B cell (primary cell): ENCODE results near the gene NPAS3. TPM values are rescaled to one million over a fixed set of nuclear protein-coding genes. Genes with fewer than 3 reads are reported as not detected.

Experiments
- ATAC-seq: fragments of 200-7000 bp; cut with Tn5 transposase; one replicate; pipeline ENCODE4 v1.10.0; 2021; ENCODE audit warnings: low read depth, mild to moderate bottlenecking, moderate number of reproducible peaks, moderate library complexity
- CTCF ChIA-PET: fragments of 350-600 bp; sonication (Branson Sonifier 250); formaldehyde crosslinking; loops from one replicate; lab custom pipeline; 2021; ENCODE audit warnings: antibody characterized with exemption, inconsistent platforms; lab: Charles Lee
- POLR2A ChIA-PET: fragments of 350-600 bp; sonication (Branson Sonifier 250); formaldehyde crosslinking; loops from one replicate; lab custom pipeline; 2021; ENCODE audit warnings: antibody characterized with exemption; lab: Charles Lee
- DNase-seq: peaks from one replicate; pipeline ENCODE4 v3.0.0; 2013
- H2AFZ ChIP-seq: 2 replicates; pipeline ENCODE4 v1.6.1; 2012; ENCODE audit warnings: mild to moderate bottlenecking, low read depth, low read length; ENCODE audit not compliant: insufficient read depth, poor library complexity, severe bottlenecking
- H3K27ac ChIP-seq, 2 donors: 1 replicate in 1 of 2; 2 replicates in 1 of 2; pipeline ENCODE4 v1.5.1; 2012 to 2013; ENCODE audit warnings: low read length in 2 of 2, mild to moderate bottlenecking in 2 of 2, moderate library complexity in 1 of 2
- H3K27me3 ChIP-seq, 4 experiments: fragments of 200-600 bp in 1 of 4; sonication (generic) in 1 of 4; replicated peaks in 1 of 4; 1 replicate in 2 of 4; 2 replicates in 2 of 4; pipeline versions ENCODE4 v1.6.1 to v1.7.0; 2013 to 2016; ENCODE audit warnings: low read length in 3 of 4, mild to moderate bottlenecking in 2 of 4, mixed read lengths in 1 of 4, moderate library complexity in 1 of 4; ENCODE audit not compliant: insufficient read depth in 4 of 4, control insufficient read depth in 3 of 4; ENCODE audit errors: control extremely low read depth in 1 of 4
- H3K36me3 ChIP-seq, 2 experiments: replicated peaks in 1 of 2; 1 replicate in 1 of 2; 2 replicates in 1 of 2; pipeline versions ENCODE4 v1.6.1 to v1.7.1; 2013; ENCODE audit warnings: low read length in 1 of 2; ENCODE audit not compliant: insufficient read depth in 2 of 2, control insufficient read depth in 1 of 2; ENCODE audit errors: control extremely low read depth in 1 of 2, extremely low read depth in 1 of 2
- H3K4me1 ChIP-seq, 2 donors: fragments of 200-600 bp in 1 of 2; sonication (generic) in 1 of 2; 1 replicate in 1 of 2; 2 replicates in 1 of 2; pipeline versions ENCODE4 v1.5.1 to v1.6.1; 2013 to 2017; ENCODE audit warnings: low read length in 2 of 2; ENCODE audit not compliant: control insufficient read depth in 2 of 2, insufficient read depth in 2 of 2
- H3K4me2 ChIP-seq: replicated peaks from 2 replicates; pipeline ENCODE3; 2012; ENCODE audit warnings: mild to moderate bottlenecking, low read depth, low read length; ENCODE audit not compliant: poor library complexity, severe bottlenecking
- H3K4me3 ChIP-seq, 5 experiments: fragments of 200-600 bp in 1 of 5; sonication (generic) in 1 of 5; 1 replicate in 3 of 5; 2 replicates in 2 of 5; pipeline versions ENCODE4 v1.5.1 to v1.7.0; 2011 to 2016; ENCODE audit warnings: low read length in 4 of 5, mild to moderate bottlenecking in 4 of 5, low read depth in 2 of 5, control low read depth in 1 of 5, moderate library complexity in 1 of 5; ENCODE audit not compliant: insufficient read depth in 1 of 5; ENCODE audit errors: control extremely low read depth in 1 of 5, extremely low read depth in 1 of 5
- H3K79me2 ChIP-seq: fragments of 200-600 bp; sonication (generic); one replicate; pipeline ENCODE4 v1.6.0; 2016; ENCODE audit warnings: low read length; ENCODE audit not compliant: control insufficient read depth, insufficient read depth
- H3K9ac ChIP-seq: fragments of 200-600 bp; sonication (generic); 2 replicates; pipeline ENCODE4 v1.6.1; 2017; ENCODE audit warnings: mild to moderate bottlenecking, low read length, moderate library complexity
- H3K9me3 ChIP-seq, 3 donors: one replicate each; pipeline versions ENCODE4 v1.6.1 to v1.7.1; 2013; ENCODE audit warnings: low read length in 2 of 3; ENCODE audit not compliant: control insufficient read depth in 2 of 3, insufficient read depth in 1 of 3; ENCODE audit errors: control extremely low read depth in 1 of 3
- H4K20me1 ChIP-seq: 2 replicates; pipeline ENCODE4 v1.6.0; 2012; ENCODE audit warnings: mild to moderate bottlenecking, low read length; ENCODE audit not compliant: insufficient read depth, control insufficient read depth, poor library complexity, severe bottlenecking
- H3K27ac Mint-ChIP-seq: one replicate; pipeline ENCODE4 v1.8.0; 2021; ENCODE audit warnings: mixed read lengths
- H3K27me3 Mint-ChIP-seq: one replicate; pipeline ENCODE4 v1.8.0; 2021; ENCODE audit warnings: mixed read lengths
- H3K4me1 Mint-ChIP-seq: one replicate; pipeline ENCODE4 v1.8.0; 2021; ENCODE audit warnings: mixed read lengths
- H3K4me3 Mint-ChIP-seq: one replicate; pipeline ENCODE4 v1.8.0; 2021; ENCODE audit warnings: mixed read lengths
- H3K9me3 Mint-ChIP-seq: one replicate; pipeline ENCODE4 v1.8.0; 2022; ENCODE audit warnings: mixed read lengths; ENCODE audit not compliant: insufficient read depth
- EZH2 ChIP-seq: IDR thresholded peaks from 2 replicates; pipeline ENCODE4 v1.6.1; 2012; ENCODE audit warnings: borderline replicate concordance, low read depth, mild to moderate bottlenecking, moderate library complexity, low read length; ENCODE audit not compliant: insufficient read depth, poor library complexity, severe bottlenecking
- WGBS: methylation state at CpG from one replicate; pipeline ENCODE4 v1.1.5; 2013; ENCODE audit warnings: missing lambda C conversion rate; ENCODE audit not compliant: insufficient coverage; 5-methylcytosine and 5-hydroxymethylcytosine counted together
- intact Hi-C: fragments of 100-400 bp; cut with micrococcal nuclease; formaldehyde crosslinking; loops from one replicate; pipeline ENCODE4 v1.10.0; 2022
- polyA plus RNA-seq: library from polyadenylated mRNA; depleted of rRNA; stranded (reverse); fragments of >200 nt; gene quantifications from 2 replicates; pipeline ENCODE4 v1.2.3, GENCODE V29; 2012
- total RNA-seq, 2 donors: library from RNA; stranded (reverse); fragments of 120-200 nt in 1 of 2; gene quantifications; 1 replicate in 1 of 2; 2 replicates in 1 of 2; pipeline versions ENCODE4 v1.2.3 to v1.2.4, GENCODE V29; 2013 to 2022
- TF ChIP-seq, protein P1 (sequence below): fragments of 200-600 bp; IDR thresholded peaks from one replicate; pipeline ENCODE4 v1.8.0; 2022; ENCODE audit warnings: antibody characterized with exemption, mild to moderate bottlenecking

NPAS3 gene
- total and polyA plus RNA-seq, 2 donors (not counting 1 experiment from before 2014, with no cell fraction given), result not detected

DNA sequence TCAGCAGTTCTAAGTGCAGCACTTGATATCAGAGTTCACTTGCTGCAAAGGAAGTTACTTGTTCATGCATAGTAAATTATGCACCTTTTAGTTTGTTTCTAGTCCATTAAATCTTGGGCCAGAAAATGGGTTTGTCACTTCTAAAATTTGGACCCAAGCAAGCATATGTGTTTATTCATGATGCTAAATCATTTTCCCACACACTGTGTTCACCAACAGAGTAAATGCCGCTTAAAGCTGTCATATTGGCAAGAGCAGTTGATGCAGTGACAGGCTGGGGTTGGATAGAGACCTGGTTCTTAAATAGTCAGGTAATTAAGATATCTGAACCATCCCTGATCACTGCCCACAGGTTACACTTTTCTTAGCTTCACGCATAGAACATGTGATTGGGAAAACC lies 602.5 kb downstream of the NPAS3 start:
- ChIA-PET POLR2A (no interaction called here), CTCF (no interaction called here)
- no peak overlapping the region for H3K27ac ChIP-seq
- H3K27ac Mint-ChIP-seq, result no peak overlapping the region
- WGBS, result 100% methylated on average over 1 of the region's 2 CpGs
- H4K20me1 ChIP-seq, result no peaks in the 10 kb centered on the region
- no peaks in the 10 kb centered on the region for H3K27me3 Mint-ChIP-seq
- H3K4me1 ChIP-seq, result no peaks in the 10 kb centered on the region
- H3K4me3 Mint-ChIP-seq, result no peak overlapping the region
- H3K36me3 ChIP-seq, result no peaks in the 10 kb centered on the region
- H3K4me1 Mint-ChIP-seq, result no peaks in the 10 kb centered on the region
- ATAC-seq, result no peak
- intact Hi-C loops, result no loop called here
- no peak for DNase-seq
- H3K27me3 ChIP-seq, result no peaks in the 10 kb centered on the region
- H3K9ac ChIP-seq, result no peak overlapping the region
- H3K79me2 ChIP-seq, result no peaks in the 10 kb centered on the region
- no peak for TF ChIP-seq EZH2
- TF ChIP-seq, protein P1, sequence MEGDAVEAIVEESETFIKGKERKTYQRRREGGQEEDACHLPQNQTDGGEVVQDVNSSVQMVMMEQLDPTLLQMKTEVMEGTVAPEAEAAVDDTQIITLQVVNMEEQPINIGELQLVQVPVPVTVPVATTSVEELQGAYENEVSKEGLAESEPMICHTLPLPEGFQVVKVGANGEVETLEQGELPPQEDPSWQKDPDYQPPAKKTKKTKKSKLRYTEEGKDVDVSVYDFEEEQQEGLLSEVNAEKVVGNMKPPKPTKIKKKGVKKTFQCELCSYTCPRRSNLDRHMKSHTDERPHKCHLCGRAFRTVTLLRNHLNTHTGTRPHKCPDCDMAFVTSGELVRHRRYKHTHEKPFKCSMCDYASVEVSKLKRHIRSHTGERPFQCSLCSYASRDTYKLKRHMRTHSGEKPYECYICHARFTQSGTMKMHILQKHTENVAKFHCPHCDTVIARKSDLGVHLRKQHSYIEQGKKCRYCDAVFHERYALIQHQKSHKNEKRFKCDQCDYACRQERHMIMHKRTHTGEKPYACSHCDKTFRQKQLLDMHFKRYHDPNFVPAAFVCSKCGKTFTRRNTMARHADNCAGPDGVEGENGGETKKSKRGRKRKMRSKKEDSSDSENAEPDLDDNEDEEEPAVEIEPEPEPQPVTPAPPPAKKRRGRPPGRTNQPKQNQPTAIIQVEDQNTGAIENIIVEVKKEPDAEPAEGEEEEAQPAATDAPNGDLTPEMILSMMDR, result no peak
- H3K9me3 ChIP-seq, result peaks cover 0 to 3% (median 0%) of the 10 kb centered on the region in 3 donors
- H2AFZ ChIP-seq, result no peak overlapping the region
- no peaks in the 10 kb centered on the region for H3K9me3 Mint-ChIP-seq
- no peak overlapping the region for H3K4me3 ChIP-seq
- H3K4me2 ChIP-seq, result no peak overlapping the region

DNA sequence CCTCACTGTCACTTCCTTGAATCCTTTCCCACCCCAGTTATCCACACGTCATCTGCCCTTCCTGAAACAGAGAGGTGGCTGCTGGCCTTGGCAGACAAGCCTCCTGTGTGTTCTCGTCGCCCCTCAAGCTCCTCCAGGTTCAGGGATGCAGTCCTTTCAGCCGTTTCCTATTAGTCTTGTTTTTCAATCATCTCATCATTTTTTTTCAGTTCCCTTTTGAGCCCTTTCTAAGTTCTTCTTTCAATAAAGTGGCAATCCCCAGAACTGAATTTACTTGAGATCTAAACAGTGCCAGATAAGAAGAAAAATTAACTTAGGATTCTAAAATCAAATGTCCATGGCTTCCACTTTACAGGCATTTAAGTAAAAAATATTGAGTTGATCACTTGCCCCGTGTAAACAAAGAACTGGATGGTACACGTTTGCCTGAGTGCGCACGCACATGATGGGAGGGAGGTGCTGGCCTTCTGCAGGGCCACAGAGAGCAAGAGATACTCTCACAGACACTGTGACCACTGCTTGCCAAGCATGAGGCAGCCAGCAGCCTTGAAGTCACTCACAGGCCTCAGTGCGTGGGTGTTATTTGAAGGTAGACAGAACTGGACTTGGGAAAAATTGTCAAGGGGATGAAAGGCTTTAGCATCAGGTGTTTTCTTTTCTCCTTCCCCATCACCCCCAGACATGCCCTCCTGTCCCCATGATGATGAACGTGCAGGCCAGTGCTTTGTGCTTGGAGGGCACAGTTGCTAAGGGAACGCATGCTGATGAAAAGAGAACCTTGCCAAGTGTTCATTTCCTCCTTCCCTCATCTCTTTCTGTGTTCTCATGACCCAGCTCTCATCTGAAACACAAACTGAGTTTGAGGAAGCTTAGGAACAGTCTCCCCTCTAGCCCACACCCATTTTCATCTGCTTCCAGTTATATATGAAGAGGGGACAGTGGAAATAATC lies 603.9 kb downstream of the NPAS3 start:
- ChIA-PET CTCF (no interaction called here), POLR2A (no interaction called here)
- Histone ChIP-seq H3K27ac (no peak overlapping the region), H3K27me3 (no peaks in the 10 kb centered on the region), H3K36me3 (no peaks in the 10 kb centered on the region), H2AFZ (no peak overlapping the region), H4K20me1 (no peaks in the 10 kb centered on the region), H3K4me2 (no peak overlapping the region), H3K9me3 (peaks cover 0 to 2% (median 0%) of the 10 kb centered on the region in 3 donors), H3K79me2 (no peaks in the 10 kb centered on the region), H3K9ac (no peak overlapping the region), H3K4me3 (no peak overlapping the region), H3K4me1 (no peaks in the 10 kb centered on the region)
- WGBS, result 79% methylated on average over 8 of the region's 11 CpGs
- H3K4me3 Mint-ChIP-seq, result no peak overlapping the region
- intact Hi-C loops, result no loop called here
- TF ChIP-seq, protein P1, result no peak
- TF ChIP-seq EZH2, result no peak
- DNase-seq (no peak), ATAC-seq (no peak)
- H3K4me1 Mint-ChIP-seq, result no peaks in the 10 kb centered on the region
- no peaks in the 10 kb centered on the region for H3K27me3 Mint-ChIP-seq
- H3K9me3 Mint-ChIP-seq, result no peaks in the 10 kb centered on the region
- no peak overlapping the region for H3K27ac Mint-ChIP-seq
